GM12874 (cell line): ENCODE results near the gene UBE2G1.

ENCODE experiments used
- CTCF ChIP-seq: IDR thresholded peaks from 2 replicates; pipeline ENCODE4 v1.5.1; 2011; ENCODE audit warnings: low read depth, mild to moderate bottlenecking, control low read depth, low read length, moderate library complexity; ENCODE audit not compliant: insufficient read depth

Gene UBE2G1

DNA sequence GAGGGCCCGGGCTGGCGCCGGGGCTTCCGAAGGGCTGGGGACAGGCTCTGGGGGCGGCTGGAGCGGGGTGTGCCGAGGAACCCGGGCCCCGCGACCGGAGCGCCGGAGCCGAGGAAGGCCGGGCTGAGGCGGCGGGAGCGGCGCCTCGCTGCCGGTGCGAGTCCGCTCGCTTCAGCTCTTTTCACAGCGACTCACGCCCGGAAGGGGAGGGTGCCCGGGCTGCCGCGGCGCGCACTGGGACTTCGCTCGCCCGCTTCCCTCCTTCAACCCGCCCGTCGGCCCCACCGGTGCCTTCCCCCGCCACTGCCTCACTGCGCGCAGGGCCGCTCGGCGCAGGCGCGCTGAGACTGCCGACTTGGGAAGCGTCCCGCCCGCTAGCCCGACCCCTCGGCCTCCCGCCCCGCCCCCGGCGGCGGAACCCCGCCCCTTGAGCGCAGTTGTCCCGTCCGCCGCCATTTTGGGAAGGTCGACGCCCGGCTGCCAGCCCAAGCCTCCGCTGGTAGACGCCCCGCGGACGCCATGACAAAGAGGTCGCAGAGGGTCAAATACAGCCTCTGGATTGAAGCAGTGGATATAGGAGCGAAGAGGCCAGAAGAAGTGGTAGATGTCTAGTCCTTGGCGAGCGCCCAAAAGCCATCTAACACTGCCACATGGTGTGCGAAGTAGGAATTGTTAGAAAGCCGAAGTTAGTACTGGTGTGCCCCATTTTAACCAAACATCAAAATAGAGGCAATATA is at the start of gene UBE2G1:
Gene UBE2G1 (minus strand): TSS at position 349 of the 737 bp plus-strand sequence. CDS start 359 bp downstream, outside the sequence.
- TF ChIP-seq CTCF = 0 out of 2 replicates have a peak, but pooled peaks have one; percentile 13

DNA sequence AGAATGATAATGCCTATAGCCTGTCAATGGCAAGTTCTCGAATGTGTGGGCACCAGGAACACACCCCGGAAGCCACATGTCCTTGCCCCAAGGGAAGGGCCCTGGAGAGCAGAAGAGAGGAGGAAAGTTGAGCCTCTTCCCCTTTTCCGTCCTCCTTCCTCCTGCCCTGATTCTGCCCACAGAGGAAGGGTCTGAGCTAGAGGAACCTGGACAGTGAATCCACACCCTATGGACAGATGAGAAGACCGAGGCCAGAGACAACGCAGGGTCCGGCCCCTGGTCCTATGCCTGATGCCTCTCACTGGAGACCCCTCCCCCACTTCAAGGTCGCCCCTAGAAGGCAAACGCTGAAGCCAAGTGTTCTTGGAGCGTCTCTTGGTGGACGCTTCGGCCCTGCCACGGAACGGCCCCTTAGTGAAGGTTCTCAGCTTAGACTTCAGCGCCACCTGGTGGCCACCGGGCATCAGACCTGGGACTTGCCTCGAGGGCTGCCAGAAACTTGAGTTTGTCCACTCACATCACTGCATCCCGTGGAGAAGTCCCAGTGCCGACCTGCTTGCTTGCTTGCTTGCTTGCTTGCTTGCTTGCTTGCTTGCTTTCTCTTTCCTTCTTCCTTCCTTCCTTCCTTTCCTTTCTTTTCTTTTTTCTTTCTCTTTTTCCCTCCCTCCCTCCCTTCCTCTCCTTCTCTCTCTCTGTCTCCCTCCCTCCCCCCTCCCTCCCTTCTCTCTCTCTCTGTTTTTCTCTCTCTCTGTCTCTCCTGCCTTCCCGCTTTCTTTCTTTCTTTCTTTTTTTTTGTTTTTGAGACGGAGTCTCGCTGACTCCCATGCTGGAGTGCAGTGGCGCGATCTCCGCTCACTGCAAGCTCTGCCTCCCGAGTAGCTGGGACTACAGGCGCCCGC is 46.7 kb upstream of the UBE2G1 start:
- TF ChIP-seq CTCF = peak; percentile 93

DNA sequence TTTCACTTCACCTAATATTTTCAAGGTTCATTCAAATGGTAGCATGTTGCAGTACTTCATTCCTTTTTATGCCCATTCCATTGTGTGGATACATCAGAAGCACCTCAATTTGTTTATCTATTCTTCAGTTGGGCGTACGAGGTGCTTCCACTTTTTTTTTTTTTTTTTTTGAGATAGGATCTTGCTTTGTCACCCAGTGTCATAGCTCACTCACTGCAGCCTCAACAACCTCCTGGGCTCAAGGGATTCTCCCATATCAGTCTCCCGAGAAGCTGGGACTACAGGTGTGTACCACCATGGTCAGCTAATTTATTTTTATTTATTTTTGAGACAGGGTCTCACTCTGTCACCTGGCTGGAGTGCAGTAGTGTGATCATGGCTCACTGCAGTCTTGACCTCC is 44.7 kb upstream of the UBE2G1 start:
- no peak for TF ChIP-seq CTCF

DNA sequence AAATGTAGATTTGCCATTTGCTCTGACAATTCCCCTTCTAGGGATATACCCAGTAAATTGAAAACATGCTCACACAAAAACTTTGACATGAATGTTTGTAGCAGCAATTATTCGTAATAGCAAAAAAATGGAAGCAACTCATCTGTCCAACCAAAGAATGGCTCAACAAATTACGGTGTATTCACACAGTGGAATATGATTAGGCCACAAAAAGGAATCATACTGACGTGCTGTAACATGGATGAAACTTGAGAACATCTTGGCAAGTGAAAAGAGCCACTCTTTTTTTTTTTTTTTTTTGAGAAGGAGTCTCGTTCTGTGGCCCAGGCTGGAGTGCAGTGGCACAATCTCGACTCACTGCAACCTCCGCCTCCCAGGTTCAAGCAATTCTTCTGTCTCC is 43.2 kb upstream of the UBE2G1 start:
- no peak for TF ChIP-seq CTCF

DNA sequence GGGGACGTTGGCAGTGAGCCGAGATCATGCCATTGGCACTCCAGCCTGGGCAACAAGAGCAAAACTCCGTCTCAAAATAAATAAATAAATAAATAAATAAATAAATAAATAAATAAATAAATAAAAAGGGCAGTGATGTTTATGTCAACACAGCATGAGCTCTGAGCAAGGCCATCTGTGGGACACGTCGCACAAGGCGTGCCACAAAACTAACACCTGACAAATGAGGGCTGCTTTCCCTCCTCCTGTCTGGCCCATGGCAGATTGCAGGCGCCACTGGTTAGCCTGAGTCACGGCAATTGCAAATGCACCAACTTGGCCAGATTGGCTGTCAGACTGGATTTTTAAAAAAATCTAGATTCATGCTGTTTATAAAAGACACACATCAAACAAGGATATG is 41.4 kb upstream of the UBE2G1 start:
- TF ChIP-seq CTCF = no peak

GRCh38 chr17:4407216-4407615 is 40.7 kb upstream of the UBE2G1 start:
- TF ChIP-seq CTCF = no peak

DNA sequence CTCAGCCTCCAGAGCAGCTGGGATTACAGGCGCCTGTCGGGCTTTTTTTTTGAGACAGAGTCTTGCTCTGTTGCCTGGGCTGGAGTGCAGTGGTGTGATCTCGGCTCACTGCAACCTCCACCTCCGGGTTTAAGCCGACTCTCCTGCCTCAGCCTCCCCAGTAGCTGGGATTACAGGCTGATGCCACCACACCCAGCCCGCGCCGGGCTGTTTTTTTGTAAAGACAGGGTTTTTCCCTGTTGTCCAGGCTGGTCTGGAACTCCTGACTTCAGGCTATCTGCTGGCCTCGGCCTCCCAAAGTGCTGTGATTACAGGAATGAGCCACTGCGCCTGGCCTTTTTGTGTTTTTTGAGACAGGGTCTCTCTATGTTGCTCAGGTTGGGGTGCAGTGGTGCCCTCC is 39.9 kb upstream of the UBE2G1 start:
- TF ChIP-seq CTCF = no peak
